ENCODE results near the gene SLC25A6.
"Not testable (repeated sequence)": the region's sequence is repeated elsewhere in the genome, so short reads cannot be mapped to it uniquely, and the experiment has no call there.

The SLC25A6 gene

DNA sequence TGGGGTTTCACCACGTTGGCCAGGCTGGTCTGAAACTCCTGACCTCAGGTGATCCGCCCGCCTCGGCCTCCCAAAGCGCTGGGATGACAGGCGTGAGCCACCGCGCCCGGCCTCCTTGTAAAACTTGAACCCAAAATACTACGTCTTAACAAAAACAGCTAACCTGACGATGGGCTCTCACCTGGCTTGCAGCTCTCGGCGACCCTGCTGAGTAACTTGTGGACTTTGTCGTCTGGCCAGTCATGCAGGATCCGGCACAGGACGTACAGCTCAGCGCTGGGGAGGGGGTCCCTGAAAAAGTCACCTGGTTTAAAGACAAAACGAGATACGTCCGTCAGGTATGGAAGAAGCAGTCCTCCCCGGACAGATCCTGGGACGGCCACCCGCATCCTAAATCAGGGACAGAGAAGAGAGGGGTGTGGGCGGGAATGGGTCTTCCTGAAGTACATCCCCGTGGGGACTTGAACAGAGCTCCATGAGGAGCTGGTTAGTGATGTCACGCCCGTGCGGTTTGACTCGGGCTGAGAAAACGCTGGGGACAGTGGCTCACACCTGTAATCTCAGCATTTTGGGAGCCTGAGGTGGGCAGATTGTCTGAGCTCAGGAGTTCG lies 20.7 kb upstream of the SLC25A6 start:
- DNase-seq = no peak

DNA sequence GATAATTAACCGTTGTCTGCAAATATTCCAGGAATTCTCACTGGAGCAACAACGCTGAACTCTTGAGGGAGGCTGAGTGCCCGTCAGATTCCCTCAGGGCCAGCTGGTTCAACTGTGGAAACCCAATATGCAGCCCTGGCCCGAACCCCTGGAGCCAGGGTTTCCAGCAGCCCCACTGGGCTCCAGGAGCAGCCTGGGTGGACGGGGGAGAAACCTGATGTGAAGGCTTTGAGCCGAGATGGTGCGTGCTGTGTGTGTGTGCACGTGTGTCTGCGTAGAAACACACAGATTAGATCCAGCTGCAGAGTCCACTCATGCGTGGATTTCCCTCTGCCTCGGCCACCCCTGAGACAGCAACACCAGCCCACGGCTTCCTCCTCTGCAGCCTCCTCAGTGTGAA lies 19.4 kb upstream of the SLC25A6 start:
- DNase-seq = no peak

GRCh38 chrX:1407035-1407434 lies 15.1 kb upstream of the SLC25A6 start:
- DNase-seq = no peak

GRCh38 chrX:1405769-1406168 lies 13.9 kb upstream of the SLC25A6 start:
- DNase-seq = not testable (repeated sequence)

DNA sequence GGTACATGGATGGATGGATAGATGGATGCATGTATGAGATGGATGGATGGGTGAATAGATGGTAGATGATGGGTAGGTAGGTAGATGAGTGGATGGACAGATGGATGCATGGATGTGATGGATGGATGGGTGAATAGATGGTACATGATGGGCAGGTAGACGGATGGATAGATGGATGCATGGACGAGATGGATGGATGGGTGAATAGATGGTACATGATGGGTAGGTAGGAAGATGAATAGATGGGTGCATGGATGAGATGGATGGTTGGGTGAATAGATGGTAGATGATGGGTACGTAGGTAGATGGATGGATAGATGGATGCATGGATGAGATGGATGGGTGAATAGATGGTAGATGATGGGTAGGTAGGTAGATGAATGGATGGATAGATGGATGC lies 12.0 kb upstream of the SLC25A6 start:
- not testable (repeated sequence) for DNase-seq

DNA sequence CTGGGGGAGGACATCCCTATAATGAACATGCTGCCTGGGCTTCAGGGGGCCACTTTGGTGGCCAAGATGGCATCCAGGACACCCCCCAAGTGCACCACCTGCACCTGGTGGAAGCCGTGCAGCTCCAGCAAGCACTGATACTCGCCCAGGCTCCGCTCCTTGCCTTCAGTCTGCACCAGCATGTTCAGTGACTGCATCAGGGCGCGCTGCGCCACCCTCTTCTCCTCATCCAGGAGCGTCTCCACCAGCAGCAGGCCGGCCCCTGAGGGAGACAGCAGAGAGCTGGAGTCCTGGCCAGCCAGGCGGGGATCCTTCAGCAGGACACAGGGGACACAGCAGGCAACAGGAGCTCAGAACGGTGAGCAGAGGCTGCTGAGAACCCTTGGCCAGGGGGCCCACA lies 11.3 kb upstream of the SLC25A6 start:
- no peak for DNase-seq

GRCh38 chrX:1401611-1402430 lies 9.9 kb upstream of the SLC25A6 start:
- DNase-seq = no peak

- no peak for DNase-seq
Observed at GRCh38 chrX:1400742-1401471, 9.0 kb upstream of the SLC25A6 start.

DNA sequence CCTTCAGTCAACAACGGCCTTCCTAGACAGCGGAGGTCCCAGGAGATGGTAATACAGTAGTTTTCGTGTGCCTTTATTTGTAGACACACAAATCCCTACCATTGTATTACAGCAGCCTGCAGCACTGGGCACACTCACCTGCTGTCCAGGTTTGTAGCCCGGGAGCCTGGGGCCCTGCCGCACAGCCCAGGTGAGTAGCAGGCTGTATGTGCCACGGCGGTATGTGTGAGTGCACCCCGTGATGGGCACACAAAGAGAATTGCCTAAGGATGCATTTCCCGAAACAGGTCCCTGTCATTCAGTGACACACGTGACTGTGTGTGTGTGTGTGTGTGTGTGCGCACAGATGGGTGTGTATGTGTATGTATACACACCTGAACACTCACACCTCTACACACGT lies 8.1 kb upstream of the SLC25A6 start:
- no peak for DNase-seq

DNA sequence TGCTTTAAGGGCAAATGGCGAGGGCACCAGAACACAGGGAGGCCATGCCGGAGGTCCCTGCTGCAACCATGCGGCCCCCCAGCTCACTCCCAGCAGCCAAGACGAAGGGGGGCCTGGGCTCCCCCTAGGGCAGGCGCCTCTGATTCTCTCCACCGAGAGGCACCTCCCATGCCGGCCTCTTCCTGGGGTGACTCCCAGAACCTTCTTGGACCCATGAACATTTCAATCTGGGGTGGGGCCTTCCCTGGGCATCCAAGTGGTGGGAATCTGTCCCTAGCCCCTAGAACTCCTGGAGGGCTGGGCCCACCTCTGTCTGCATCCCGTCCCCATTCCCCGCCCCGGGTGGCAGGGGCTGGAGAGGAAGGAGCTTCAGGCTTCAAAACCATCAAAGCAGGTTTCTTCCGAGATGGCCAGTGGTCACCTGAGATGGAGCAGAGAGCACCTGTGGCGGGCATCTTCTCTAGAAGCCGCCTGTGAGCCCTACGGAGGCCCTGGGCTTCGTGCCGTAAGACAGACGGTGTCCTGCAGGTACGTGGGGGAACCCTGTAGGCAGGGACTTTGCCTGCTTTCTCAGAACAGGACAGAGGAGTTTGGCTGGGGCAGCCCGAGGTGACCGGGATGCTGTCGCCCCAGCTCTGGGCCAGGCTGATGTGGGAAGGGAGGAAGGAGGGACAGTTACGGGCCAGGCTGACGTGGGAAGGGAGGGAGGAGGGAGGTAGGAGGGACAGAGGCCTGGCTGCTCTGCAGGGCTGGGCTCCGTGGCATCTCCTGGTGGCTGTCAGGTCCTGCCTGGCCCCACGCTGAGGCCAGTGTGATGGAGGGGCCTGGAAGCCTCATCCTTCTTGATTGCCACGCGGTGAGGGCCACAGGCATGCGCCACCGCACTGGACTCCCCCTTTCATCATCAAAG lies 6.8 kb upstream of the SLC25A6 start:
- DNase-seq = no peak

GRCh38 chrX:1397441-1398270 lies 5.7 kb upstream of the SLC25A6 start:
- no peak for DNase-seq

DNA sequence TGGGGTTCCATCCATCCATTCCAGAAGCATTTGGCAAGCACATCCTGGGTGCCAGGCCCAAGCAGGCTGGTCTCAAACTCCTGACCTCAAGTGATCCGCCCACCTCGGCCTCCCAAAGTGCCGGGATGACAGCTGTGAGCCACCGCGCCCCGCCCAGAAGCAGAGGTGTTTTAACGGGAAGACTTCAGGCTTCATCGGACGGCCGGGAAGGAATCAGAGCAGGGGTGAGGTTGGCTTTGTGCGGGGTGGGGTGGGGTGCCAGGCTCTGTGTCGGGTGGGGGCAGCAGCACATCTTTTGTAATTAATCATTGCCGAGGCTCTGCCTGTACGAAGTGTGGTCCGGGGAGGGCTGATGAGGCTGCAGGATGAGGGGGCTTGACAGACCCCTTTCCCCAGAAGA lies 5.1 kb upstream of the SLC25A6 start:
- no peak for DNase-seq

GRCh38 chrX:1395646-1396216 lies 3.8 kb upstream of the SLC25A6 start:
- DNase-seq = no peak

DNA sequence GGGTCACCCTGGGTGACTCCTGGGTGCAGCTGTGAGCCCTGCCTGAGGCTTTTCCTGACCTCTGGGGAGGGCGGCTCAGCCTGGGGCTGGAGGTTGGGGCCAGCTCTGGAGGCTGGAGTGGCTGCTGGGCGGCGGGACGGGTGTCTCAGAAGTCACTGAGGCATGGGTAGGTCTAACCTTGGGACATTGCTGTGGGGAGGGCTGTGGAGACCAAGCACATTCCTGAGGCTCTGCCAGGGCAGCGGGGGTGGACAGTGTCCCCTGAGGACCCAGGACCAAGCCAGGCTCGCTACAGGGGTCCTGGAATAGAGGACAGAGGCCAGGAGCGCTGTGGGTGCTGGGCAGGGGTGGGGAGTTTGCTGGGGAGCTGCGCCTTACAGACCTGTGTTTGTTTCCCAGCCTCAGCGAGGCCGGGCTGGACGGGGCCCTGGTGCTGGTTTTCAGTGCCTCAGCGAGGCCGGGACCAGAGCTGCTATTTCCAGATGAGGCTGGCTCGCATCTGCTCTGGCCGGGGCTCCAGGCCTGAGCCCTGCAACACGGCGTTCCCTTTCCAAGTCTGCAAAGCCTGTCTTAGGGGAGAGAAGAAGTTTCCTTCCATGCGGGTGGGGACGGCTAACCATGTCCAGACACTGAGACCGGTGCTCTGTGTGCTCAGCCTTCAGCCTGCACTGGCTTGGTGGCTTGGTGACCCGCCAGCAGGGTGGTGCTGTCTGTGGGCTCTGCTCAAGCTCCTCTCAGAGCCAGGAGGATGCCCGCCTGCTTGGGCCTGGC lies 3.0 kb upstream of the SLC25A6 start:
- DNase-seq = no peak

DNA sequence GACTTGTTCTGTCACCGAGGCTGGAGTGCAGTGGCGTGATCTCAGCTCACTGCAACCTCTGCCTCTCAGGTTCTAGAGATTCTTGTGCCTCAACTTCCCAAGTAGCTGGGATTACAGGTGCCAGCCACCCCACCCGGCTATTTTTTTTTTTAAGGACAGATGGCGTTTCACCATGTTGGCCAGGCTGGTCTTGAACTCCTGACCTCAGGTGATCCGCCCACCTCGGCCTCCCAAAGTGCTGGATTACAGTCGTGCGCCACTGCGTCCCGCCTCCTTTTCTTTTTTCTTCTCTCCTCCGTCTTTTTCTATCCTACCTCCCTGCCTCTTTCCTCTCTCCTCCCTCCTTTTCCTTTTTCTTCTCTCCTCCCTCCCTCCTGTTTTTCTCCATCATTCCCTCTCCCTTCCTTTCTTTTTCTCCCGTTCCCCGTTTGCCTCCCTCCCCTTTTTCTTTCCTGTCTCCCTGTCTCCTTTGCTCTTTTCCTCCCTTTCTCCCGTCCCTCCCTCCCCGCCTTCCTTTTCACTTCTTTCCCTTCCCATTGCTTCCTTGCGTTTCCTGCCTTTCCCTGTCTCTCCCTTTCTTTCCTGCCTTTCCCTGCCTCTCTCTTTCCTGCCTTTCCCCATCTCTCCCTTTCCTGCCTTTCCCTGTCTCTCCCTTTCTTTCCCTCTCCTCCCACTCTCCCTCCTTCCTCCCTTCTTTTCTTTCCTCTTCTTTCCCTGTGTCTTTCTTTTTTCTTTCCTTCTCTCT lies 2.1 kb upstream of the SLC25A6 start:
- no peak for DNase-seq

- DNase-seq = no peak
Observed at GRCh38 chrX:1392376-1393068, 609 bp upstream of the SLC25A6 start.

DNA sequence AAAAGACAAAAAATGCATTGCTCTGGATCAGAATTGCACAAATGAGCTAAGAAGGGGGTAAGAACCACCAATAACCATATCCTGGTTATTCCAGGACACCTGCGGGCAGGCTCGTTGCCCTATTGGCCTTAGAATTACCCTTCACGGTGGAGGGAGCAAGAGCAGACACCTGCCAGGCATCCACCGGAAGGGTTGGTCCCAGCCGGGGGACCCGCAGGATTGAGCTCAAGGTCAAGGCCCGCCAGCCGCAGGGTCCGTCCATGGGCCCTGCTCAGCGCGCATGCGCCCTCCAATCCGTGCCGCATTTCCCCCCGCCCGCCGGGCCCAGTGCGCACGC lies 575 bp downstream of the SLC25A6 start:
- no peak for DNase-seq

DNA sequence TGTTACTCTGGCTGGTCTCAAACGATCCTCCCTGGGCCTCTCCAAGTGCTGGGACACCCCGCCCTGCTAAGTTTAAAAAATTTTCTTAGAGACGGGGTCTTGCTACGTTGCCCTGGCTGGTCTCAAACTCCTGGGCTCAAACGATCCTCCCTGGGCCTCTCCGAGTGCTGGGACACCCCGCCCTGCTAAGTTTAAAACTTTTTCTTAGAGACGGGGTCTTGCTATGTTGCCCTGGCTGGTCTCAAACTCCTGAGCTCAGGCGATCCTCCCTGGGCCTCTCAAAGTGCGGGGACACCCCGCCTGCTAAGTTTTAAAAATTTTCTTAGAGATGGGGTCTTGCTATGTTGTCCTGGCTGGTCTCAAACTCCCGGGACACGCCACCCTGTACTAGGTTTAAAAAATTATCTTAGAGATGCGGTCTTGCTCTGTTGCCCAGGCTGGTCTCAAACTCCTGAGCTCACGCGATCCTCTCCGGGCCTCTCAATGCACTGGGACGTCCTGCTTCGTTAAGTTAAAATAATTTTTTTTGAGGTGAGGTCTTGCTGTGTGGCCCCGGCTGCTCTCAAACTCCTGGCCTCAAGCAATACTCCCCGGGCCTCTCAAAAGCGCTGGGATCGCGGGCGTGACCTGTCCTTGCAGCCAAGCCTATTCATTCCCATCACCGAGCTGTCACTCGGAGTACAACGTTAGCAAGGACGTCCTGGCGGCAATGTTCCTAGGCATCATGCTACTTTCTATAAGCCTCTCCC lies 1.1 kb downstream of the SLC25A6 start:
- DNase-seq = no peak

DNA sequence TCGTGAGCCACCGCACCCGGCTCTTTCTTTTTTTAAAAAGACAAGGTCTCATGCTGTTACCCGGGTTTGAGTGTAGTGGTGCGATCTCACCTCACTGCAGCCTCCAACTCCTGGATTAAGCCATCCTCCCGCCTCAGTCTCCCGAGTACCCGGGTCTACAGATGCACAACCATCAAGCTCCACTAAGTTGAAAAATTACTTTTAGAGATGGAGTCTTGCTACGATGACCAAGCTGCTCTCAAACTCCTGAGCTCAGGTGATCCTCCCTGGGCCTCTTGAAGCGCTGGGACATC lies 2.0 kb downstream of the SLC25A6 start:
- DNase-seq = no peak
